GM18502 (cell line): Measurements from ENCODE around the gene GBX2.
"Not testable (repeated sequence)": the region's sequence is repeated elsewhere in the genome, so short reads cannot be mapped to it uniquely, and the experiment has no call there.

Experiments
- ATAC-seq: cut with Tn5 transposase; IDR thresholded peaks from one replicate; pipeline ENCODE4 v1.9.1; 2021; ENCODE audit warnings: mild to moderate bottlenecking; ENCODE audit not compliant: unreplicated experiment, poor library complexity

GBX2 gene

DNA sequence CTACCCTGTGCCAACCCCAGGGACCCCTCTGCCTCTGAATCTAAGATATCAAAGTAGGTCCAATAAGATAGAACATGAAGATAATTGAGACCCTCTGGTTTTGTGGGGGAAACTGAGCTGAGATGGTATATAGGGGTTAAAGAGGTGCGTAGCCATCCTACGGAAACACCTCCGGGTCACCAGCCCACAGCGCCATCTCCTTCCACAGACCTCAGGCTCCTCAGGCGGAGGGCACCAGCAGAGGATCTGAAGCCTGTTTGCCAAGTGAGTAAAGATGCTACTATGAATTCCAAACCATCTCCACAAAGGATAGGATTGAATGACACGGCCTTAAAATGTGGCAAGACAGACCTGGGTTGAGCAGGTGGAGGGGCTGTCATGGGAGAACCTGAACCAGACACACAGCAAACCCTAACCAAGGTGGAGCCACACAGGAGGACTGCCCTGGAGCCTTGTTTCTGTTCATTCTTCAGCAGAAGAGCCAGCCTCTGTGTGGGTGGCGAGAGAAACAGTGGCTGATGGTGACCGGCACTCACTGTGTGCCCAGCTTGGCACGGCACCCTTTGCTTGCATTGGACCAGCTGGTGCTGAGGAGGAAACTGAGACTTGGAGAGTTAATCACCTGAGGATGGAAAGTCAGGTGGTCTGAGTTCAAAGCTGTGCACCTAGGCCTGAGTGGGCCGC lies 10.2 kb downstream of the GBX2 start:
- ATAC-seq = no peak

GRCh38 chr2:236157366-236157765 lies 10.8 kb downstream of the GBX2 start:
- ATAC-seq = no peak

DNA sequence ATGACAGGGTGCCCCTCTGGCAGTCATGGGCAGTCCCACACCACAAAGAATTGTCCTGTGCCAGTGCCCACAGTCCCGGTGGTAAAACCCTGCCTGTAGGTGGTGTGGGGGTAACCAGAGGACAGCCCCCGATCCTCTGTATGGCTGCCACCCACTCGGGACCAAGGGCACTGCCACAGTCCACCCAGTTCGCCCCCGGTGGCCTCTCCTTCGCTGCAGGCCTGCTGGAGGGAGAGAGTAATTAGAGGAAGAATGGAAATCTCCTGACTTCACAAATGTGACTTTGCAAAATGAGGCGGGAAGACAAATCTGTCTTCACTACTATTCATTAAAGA lies 11.4 kb downstream of the GBX2 start:
- ATAC-seq = no peak

- ATAC-seq = no peak
Observed at GRCh38 chr2:236156095-236156859, 11.9 kb downstream of the GBX2 start.

- no peak for ATAC-seq
Observed at GRCh38 chr2:236155406-236155805, 12.8 kb downstream of the GBX2 start.

- no peak for ATAC-seq
Observed at GRCh38 chr2:236146436-236146835, 21.8 kb downstream of the GBX2 start.

DNA sequence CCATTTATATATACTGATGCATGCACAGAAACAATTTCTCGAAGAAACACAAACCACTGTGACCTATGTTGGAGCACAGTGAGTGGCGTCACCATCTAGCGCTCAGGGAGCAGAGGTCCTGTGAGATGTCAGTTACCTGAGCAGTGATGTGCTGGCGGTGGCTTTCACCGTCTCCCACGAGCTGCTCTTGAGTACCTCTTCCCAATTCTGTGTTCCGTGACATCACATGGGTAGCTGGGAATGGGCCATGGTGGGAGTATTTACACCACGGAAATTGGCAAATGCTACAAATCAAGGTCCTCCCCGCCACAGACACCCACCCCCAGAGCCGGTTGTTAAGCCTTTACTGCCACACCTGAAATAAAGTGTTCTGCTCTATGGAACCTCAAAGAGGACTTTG lies 24.4 kb downstream of the GBX2 start:
- ATAC-seq = no peak

- ATAC-seq = not testable (repeated sequence)
Observed at GRCh38 chr2:236141616-236142015, 26.6 kb downstream of the GBX2 start.

DNA sequence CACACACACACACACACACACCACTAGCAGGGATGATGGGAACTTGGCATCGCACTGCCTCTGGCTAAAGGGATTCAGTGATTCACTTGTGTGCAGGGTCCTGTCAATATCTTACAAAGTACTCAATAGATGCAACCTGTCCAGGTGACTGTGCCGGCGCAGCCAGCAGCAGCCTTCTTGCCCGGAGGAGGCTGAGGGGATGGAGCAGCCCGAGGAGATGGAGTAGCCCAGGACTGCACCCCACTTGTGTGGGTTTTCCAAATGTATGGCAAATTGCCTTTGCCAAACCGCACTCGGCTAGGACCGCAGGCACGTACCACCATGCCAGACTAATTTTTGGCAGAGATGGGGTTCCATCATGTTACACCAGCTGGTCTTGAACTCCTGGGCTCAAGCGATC lies 31.1 kb downstream of the GBX2 start:
- no peak for ATAC-seq

- ATAC-seq = no peak
Observed at GRCh38 chr2:236136538-236136937, 31.6 kb downstream of the GBX2 start.

DNA sequence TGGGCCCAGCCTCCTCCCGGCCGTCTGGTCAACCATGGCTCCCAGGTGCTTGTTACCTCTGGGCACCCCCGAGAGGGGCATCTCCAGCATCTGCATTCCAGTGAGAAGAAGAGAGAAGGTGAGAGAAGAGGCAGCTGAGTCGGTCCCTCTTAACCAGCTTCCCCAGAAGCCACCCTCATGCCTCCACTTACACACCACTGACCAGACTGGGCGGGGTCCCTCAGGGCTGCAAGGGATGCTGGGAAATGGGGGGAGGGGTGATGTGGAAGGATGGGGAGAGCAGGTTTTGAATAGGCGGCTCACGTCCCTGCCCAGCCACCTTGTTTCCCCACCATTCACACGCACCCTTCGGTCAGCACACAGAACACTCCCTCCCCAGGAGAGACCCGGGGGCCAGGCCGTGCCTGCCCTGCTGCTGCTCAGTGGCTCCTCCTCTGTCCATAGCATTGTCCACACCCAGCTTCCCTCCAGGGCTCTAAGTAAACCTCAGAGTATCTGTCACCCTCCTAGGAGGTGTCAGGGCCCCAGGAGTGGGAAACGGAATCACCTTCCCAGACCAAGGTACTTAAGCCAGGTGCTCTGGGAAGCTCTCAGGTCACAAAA lies 34.7 kb downstream of the GBX2 start:
- no peak for ATAC-seq

GRCh38 chr2:236131073-236131692 lies 37.0 kb downstream of the GBX2 start:
- ATAC-seq = no peak

- ATAC-seq = no peak
Observed at GRCh38 chr2:236130349-236130998, 37.7 kb downstream of the GBX2 start.

GRCh38 chr2:236129935-236130334 lies 38.3 kb downstream of the GBX2 start:
- no peak for ATAC-seq

GRCh38 chr2:236128321-236128720 lies 39.9 kb downstream of the GBX2 start:
- no peak for ATAC-seq

DNA sequence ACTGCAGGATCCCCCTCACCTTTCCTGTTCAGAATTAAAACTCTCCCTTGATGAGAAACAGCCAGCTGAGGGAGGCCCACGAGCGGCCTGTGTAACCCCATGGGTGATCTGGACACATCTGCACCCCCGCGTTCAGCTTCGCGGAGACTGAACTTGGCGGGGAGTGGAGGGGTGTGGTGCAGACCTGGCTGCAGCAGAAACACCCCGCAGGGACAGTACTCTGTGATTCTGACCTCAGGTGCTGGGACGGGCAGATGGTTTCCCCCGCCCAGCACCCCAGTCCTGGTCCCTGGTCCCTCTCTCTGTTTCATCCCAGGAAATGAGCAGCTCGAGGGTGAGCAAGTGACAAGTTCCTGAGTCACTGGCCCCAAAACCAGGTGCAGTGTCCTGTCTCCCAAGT lies 41.2 kb downstream of the GBX2 start:
- ATAC-seq = no peak

DNA sequence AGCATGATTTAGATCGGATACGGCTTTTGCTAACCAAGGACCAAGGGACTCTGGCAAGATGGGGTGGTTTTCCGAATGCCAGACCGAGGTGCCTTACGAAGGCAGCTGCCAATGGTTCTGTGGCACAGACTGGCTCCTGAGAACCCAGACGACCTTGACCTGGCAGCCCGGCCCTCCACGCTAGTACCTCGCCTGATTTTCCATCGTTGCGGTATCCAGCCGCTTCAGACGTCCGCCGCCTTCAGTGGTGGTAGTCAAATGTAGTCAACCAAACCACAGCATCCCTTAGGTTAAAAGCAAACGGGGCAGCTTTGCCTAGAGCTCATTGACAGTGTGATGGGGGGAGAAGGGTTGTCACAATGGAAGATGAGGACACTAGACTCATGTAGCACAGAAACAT lies 42.6 kb downstream of the GBX2 start:
- no peak for ATAC-seq

- ATAC-seq = no peak
Observed at GRCh38 chr2:236124182-236124893, 43.8 kb downstream of the GBX2 start.

- ATAC-seq = no peak
Observed at GRCh38 chr2:236123716-236124115, 44.5 kb downstream of the GBX2 start.

GRCh38 chr2:236122236-236122635 lies 46.0 kb downstream of the GBX2 start:
- ATAC-seq = no peak
